ENCODE data around the gene TCERG1L.

TCERG1L gene

GRCh38 chr10:131094527-131095312, 216.8 kb downstream of the TCERG1L start:
- in situ Hi-C loops (cut with HindIII; ENCODE audit: low sequenced_read_pairs) = no loop called here
- no peak for TF ChIP-seq CTCF (IDR thresholded peaks at IDR 0.05; ENCODE audit: low read depth, low read length)
- no peak for DNase-seq (ENCODE audit: low read depth, low spot score)
- no peak overlapping the region for H3K4me3 ChIP-seq (ENCODE audit: low read depth, low read length)

- TF ChIP-seq CTCF (IDR thresholded peaks at IDR 0.05; ENCODE audit: low read depth, low read length) = no peak
- in situ Hi-C loops (cut with HindIII; ENCODE audit: low sequenced_read_pairs) = no loop called here
- no peak for DNase-seq (ENCODE audit: low read depth, low spot score)
- H3K4me3 ChIP-seq (ENCODE audit: low read depth, low read length) = no peak overlapping the region
These were observed 217.6 kb downstream of the TCERG1L start for GRCh38 chr10:131093795-131094366.

GRCh38 chr10:131093346-131093745, 218.2 kb downstream of the TCERG1L start:
- DNase-seq (ENCODE audit: low read depth, low spot score) = no peak
- TF ChIP-seq CTCF (IDR thresholded peaks at IDR 0.05; ENCODE audit: low read depth, low read length) = no peak
- in situ Hi-C loops (cut with HindIII; ENCODE audit: low sequenced_read_pairs) = no loop called here
- no peak overlapping the region for H3K4me3 ChIP-seq (ENCODE audit: low read depth, low read length)

- in situ Hi-C loops (cut with HindIII; ENCODE audit: low sequenced_read_pairs) = no loop called here
- H3K4me3 ChIP-seq (ENCODE audit: low read depth, low read length) = no peak overlapping the region
- TF ChIP-seq CTCF (IDR thresholded peaks at IDR 0.05; ENCODE audit: low read depth, low read length) = no peak
- no peak for DNase-seq (ENCODE audit: low read depth, low spot score)
These were observed 218.6 kb downstream of the TCERG1L start for GRCh38 chr10:131092876-131093275.

GRCh38 chr10:131092386-131092785, 219.1 kb downstream of the TCERG1L start:
- in situ Hi-C loops (cut with HindIII; ENCODE audit: low sequenced_read_pairs) = no loop called here
- no peak for DNase-seq (ENCODE audit: low read depth, low spot score)
- no peak for TF ChIP-seq CTCF (IDR thresholded peaks at IDR 0.05; ENCODE audit: low read depth, low read length)
- H3K4me3 ChIP-seq (ENCODE audit: low read depth, low read length) = no peak overlapping the region

- no peak overlapping the region for H3K4me3 ChIP-seq (ENCODE audit: low read depth, low read length)
- no peak for DNase-seq (ENCODE audit: low read depth, low spot score)
- in situ Hi-C loops (cut with HindIII; ENCODE audit: low sequenced_read_pairs) = no loop called here
- no peak for TF ChIP-seq CTCF (IDR thresholded peaks at IDR 0.05; ENCODE audit: low read depth, low read length)
These were observed 219.8 kb downstream of the TCERG1L start for GRCh38 chr10:131091682-131092081.
